ENCODE results near the gene PDE2A. TPM values are rescaled to one million over a fixed set of nuclear protein-coding genes. Genes with fewer than 3 reads are reported as not detected.

Gene PDE2A
- total RNA-seq, 1 donor from 2014 or later, result 0.82 TPM

DNA sequence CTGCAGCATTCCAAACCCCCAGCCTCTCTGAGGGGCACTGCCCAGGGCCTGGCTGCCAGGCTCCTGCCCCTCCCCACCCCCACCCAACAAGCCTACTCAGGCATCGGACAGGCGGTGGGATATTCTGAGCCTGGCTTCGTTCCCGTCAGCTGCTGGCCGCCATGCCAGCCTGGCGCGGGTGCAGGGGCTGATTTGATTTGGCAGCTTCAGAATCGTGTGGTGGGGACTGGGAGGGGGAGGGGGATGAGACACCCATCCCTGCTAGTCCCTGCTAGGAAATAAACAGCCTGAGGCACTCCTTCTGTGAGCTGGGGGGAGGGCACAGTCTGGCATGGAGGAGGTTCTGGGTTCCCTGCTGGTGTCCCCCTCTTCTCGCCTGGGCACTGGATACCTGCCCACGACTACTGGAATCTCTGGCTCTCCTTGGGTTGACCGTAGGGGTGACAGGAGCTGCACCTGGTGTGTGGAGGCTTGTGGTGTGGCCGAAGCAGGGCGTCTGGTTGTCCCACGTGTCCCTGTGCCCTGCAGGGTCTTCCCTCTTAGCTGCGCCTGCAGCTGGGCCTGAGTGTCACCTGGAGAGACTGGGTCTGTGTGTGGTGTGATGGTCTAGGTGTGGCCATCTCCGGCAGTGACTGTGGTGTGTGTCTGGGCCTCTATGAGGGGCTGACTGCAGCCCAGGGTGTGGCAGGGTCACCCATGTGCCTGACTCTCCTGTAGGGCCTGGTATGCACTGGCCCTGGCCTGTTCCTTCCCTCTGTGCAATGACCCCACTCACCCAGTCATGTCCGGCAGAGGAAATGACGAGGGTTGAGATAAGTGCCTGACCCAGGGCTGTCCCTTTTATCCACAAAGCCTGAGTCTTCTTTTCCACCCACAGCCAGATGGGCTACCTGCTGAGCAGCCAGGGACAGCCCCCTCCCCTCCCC lies 42.2 kb downstream of the PDE2A start:
- H3K9ac ChIP-seq (ENCODE audit: low read length), result no peak overlapping the region
- H3K36me3 ChIP-seq (ENCODE audit: insufficient read depth, low read length), result no peaks in the 10 kb centered on the region
- no peak overlapping the region for H2AFZ ChIP-seq (ENCODE audit: low read depth, low read length)
- peaks cover 14% of the 10 kb centered on the region for H3K4me1 ChIP-seq (ENCODE audit: insufficient read depth, low read length)
- no peaks in the 10 kb centered on the region for H4K20me1 ChIP-seq (ENCODE audit: insufficient read depth, low read length)
- no peak for FAIRE-seq
- no peak for DNase-seq (ENCODE audit: low read depth)
- no peaks in the 10 kb centered on the region for H3K4me1 Mint-ChIP-seq (ENCODE audit: low read depth, unreplicated experiment)
- no peak overlapping the region for H3K27ac ChIP-seq (ENCODE audit: low read depth, low read length)
- H3K27me3 Mint-ChIP-seq (ENCODE audit: low read depth, unreplicated experiment), result peaks cover 76% of the 10 kb centered on the region
- H3K79me2 ChIP-seq (ENCODE audit: insufficient read depth, low read length), result no peaks in the 10 kb centered on the region
- H3K27me3 ChIP-seq (ENCODE audit: insufficient read depth, low read length), result no peaks in the 10 kb centered on the region
- H3K9me3 ChIP-seq (ENCODE audit: insufficient read depth, low read depth, low read length), result no peaks in the 10 kb centered on the region
- no peak overlapping the region for H3K4me3 Mint-ChIP-seq (ENCODE audit: unreplicated experiment)
- no peak overlapping the region for H3K27ac Mint-ChIP-seq (ENCODE audit: unreplicated experiment)
- TF ChIP-seq EZH2 (IDR thresholded peaks at IDR 0.05; ENCODE audit: insufficient read depth, low read length), result no peak
- TF ChIP-seq, protein P1, sequence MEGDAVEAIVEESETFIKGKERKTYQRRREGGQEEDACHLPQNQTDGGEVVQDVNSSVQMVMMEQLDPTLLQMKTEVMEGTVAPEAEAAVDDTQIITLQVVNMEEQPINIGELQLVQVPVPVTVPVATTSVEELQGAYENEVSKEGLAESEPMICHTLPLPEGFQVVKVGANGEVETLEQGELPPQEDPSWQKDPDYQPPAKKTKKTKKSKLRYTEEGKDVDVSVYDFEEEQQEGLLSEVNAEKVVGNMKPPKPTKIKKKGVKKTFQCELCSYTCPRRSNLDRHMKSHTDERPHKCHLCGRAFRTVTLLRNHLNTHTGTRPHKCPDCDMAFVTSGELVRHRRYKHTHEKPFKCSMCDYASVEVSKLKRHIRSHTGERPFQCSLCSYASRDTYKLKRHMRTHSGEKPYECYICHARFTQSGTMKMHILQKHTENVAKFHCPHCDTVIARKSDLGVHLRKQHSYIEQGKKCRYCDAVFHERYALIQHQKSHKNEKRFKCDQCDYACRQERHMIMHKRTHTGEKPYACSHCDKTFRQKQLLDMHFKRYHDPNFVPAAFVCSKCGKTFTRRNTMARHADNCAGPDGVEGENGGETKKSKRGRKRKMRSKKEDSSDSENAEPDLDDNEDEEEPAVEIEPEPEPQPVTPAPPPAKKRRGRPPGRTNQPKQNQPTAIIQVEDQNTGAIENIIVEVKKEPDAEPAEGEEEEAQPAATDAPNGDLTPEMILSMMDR (IDR thresholded peaks at IDR 0.05; ENCODE audit: insufficient read depth, low read depth, low read length), result no peak
- H3K4me2 ChIP-seq (ENCODE audit: low read length), result peak overlapping the region; percentile 15
- H3K4me3 ChIP-seq (ENCODE audit: insufficient read depth, low read depth, low read length), result no peak overlapping the region
- H3K9me3 Mint-ChIP-seq (ENCODE audit: unreplicated experiment), result no peaks in the 10 kb centered on the region
- H3K36me3 Mint-ChIP-seq (ENCODE audit: low read depth, unreplicated experiment), result no peaks in the 10 kb centered on the region

DNA sequence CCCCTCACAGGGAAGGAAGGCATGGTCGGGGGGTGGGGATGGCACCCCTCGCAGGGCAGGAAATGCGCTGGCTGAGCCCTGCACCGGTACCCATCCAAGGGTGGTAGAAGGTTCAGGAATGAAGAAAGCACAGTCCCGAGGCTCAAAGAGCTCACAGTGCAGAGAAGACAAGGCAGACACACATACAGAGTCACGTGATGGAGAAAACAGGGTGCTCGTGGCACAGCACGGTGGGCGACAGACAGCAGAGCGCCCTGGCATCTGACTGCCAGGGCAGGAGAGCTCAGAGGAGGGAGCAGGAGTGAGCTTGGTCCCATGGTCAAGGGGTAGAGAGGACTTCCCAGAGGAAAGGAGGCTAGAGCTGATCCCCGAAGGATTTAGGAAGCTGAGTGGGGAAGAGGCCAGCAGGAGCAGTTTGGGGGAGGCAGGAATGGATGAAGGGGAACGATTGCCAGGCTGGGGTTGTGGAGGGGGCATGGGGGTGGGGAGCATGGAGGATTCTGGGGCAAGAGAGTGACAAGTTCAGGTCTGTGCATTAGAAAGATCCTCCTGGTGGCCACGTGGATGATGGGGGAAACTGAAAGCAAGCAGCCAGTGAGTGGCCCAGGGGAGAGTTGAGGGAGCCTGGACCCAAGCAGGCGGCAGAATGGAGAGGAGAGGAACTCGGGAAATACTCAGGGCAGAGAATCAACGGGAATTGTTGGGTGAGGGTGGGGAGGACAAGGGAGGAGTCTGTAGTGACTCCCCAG lies 43.9 kb downstream of the PDE2A start:
- no peaks in the 10 kb centered on the region for H3K27me3 ChIP-seq (ENCODE audit: insufficient read depth, low read length)
- peaks cover 11% of the 10 kb centered on the region for H3K4me1 ChIP-seq (ENCODE audit: insufficient read depth, low read length)
- H3K9me3 ChIP-seq (ENCODE audit: insufficient read depth, low read depth, low read length), result no peaks in the 10 kb centered on the region
- Mint-ChIP-seq H3K36me3 (ENCODE audit: low read depth, unreplicated experiment) (no peaks in the 10 kb centered on the region), H3K27ac (ENCODE audit: unreplicated experiment) (peak overlapping the region; percentile 71), H3K27me3 (ENCODE audit: low read depth, unreplicated experiment) (peaks cover 67% of the 10 kb centered on the region), H3K4me3 (ENCODE audit: unreplicated experiment) (no peak overlapping the region), H3K9me3 (ENCODE audit: unreplicated experiment) (no peaks in the 10 kb centered on the region), H3K4me1 (ENCODE audit: low read depth, unreplicated experiment) (no peaks in the 10 kb centered on the region)
- no peaks in the 10 kb centered on the region for H4K20me1 ChIP-seq (ENCODE audit: insufficient read depth, low read length)
- TF ChIP-seq, protein P1 (IDR thresholded peaks at IDR 0.05; ENCODE audit: insufficient read depth, low read depth, low read length), result no peak
- no peak for TF ChIP-seq EZH2 (IDR thresholded peaks at IDR 0.05; ENCODE audit: insufficient read depth, low read length)
- no peak overlapping the region for H3K4me3 ChIP-seq (ENCODE audit: insufficient read depth, low read depth, low read length)
- no peak overlapping the region for H3K27ac ChIP-seq (ENCODE audit: low read depth, low read length)
- H3K9ac ChIP-seq (ENCODE audit: low read length), result no peak overlapping the region
- no peak overlapping the region for H3K4me2 ChIP-seq (ENCODE audit: low read length)
- DNase-seq (ENCODE audit: low read depth) (no peak), FAIRE-seq (no peak)
- H3K79me2 ChIP-seq (ENCODE audit: insufficient read depth, low read length), result no peaks in the 10 kb centered on the region
- H3K36me3 ChIP-seq (ENCODE audit: insufficient read depth, low read length), result no peaks in the 10 kb centered on the region
- H2AFZ ChIP-seq (ENCODE audit: low read depth, low read length), result no peak overlapping the region

All from astrocyte (in vitro differentiated cells and primary cell).